HepG2 (cell line): ENCODE measurements around the gene IFNL2. TPM values are rescaled to one million over a fixed set of nuclear protein-coding genes. Genes with fewer than 3 reads are reported as not detected.

Experiments used
- ETV5 ChIP-seq: IDR thresholded peaks from 2 replicates; pipeline ENCODE4 v1.6.1; 2018; ENCODE audit warnings: missing biosample characterization, missing genetic modification reagents, inconsistent platforms, borderline replicate concordance
- HDAC1 ChIP-seq: sonication (generic); formaldehyde crosslinking; IDR thresholded peaks from 2 replicates; pipeline ENCODE4 v1.5.1; 2020; ENCODE audit warnings: mild to moderate bottlenecking, missing genetic modification reagents
- KDM1A ChIP-seq: IDR thresholded peaks from 2 replicates; pipeline ENCODE4 v1.6.1; 2016; ENCODE audit warnings: missing compliant biosample characterization
- MYC ChIP-seq: sonication (generic); formaldehyde crosslinking; IDR thresholded peaks from 2 replicates; pipeline ENCODE4 v1.9.0; 2021; ENCODE audit warnings: missing genetic modification reagents, borderline replicate concordance
- NFIC ChIP-seq: IDR thresholded peaks from 2 replicates; pipeline ENCODE4 v1.6.1; 2012; ENCODE audit warnings: mild to moderate bottlenecking, low read length, inconsistent platforms
- POGK ChIP-seq: sonication (generic); formaldehyde crosslinking; conservative IDR thresholded peaks from 2 replicates; pipeline ENCODE4 v1.8.0; 2022; ENCODE audit warnings: mild to moderate bottlenecking, moderate library complexity, missing genetic modification reagents
- ZBTB4 ChIP-seq: sonication (generic); formaldehyde crosslinking; IDR thresholded peaks from 2 replicates; pipeline ENCODE4 v1.4.0; 2020; ENCODE audit warnings: missing genetic modification reagents, mild to moderate bottlenecking, borderline replicate concordance
- ZBTB8A ChIP-seq: sonication (generic); formaldehyde crosslinking; IDR thresholded peaks from 2 replicates; pipeline ENCODE4 v1.4.0; 2020; ENCODE audit warnings: mild to moderate bottlenecking, low read depth, missing genetic modification reagents, borderline replicate concordance
- ZNF850 ChIP-seq: sonication (generic); formaldehyde crosslinking; conservative IDR thresholded peaks from 2 replicates; pipeline ENCODE4 v1.9.0; 2021; ENCODE audit warnings: mild to moderate bottlenecking, missing genetic modification reagents
- polyA plus RNA-seq, 8 experiments: library from polyadenylated mRNA; depleted of rRNA in 3 of 8; stranded (reverse) in 7 of 8; unstranded in 1 of 8; fragments of >200 nt; fragmentation: Illumina TruSeq in 4 of 8; extraction: Trizol in 4 of 8; gene quantifications; 2 replicates each; pipeline versions ENCODE4 v1.2.1 to v1.2.3, GENCODE V29; 2011 to 2016; ENCODE audit warnings: low read depth in 4 of 8, missing spikeins in 1 of 8, mixed read lengths in 1 of 8; ENCODE audit not compliant: insufficient read depth in 1 of 8
- total RNA-seq, 5 experiments: library from RNA; depleted of rRNA; stranded (reverse); fragments of >200 nt; fragmentation: Illumina TruSeq; extraction: Trizol; gene quantifications; 2 replicates each; pipeline ENCODE4 v1.2.3, GENCODE V29; 2016; ENCODE audit warnings: low read depth in 1 of 5
- TF ChIP-seq, protein P1 (sequence below), 2 experiments: sonication (generic) in 1 of 2; formaldehyde crosslinking in 1 of 2; IDR thresholded peaks; 2 replicates each; pipeline versions ENCODE4 v1.5.1 to v1.6.1; 2011 to 2020; ENCODE audit warnings: borderline replicate concordance in 1 of 2, low read depth in 1 of 2, low read length in 1 of 2, mild to moderate bottlenecking in 1 of 2, missing genetic modification reagents in 1 of 2, moderate library complexity in 1 of 2
- TF ChIP-seq, protein P2 (sequence below): sonication (generic); formaldehyde crosslinking; IDR thresholded peaks from 2 replicates; pipeline ENCODE4 v1.4.0; 2020; ENCODE audit warnings: missing genetic modification reagents
- TF ChIP-seq, protein P3 (sequence below): sonication (generic); formaldehyde crosslinking; IDR thresholded peaks from 2 replicates; pipeline ENCODE4 v1.5.1; 2020; ENCODE audit warnings: mild to moderate bottlenecking, missing genetic modification reagents, moderate library complexity

The IFNL2 gene
- total and polyA plus RNA-seq, 2 of the 13 experiments (the other 11 are each of a cell fraction or from before 2014, with no cell fraction given), result not detected

DNA sequence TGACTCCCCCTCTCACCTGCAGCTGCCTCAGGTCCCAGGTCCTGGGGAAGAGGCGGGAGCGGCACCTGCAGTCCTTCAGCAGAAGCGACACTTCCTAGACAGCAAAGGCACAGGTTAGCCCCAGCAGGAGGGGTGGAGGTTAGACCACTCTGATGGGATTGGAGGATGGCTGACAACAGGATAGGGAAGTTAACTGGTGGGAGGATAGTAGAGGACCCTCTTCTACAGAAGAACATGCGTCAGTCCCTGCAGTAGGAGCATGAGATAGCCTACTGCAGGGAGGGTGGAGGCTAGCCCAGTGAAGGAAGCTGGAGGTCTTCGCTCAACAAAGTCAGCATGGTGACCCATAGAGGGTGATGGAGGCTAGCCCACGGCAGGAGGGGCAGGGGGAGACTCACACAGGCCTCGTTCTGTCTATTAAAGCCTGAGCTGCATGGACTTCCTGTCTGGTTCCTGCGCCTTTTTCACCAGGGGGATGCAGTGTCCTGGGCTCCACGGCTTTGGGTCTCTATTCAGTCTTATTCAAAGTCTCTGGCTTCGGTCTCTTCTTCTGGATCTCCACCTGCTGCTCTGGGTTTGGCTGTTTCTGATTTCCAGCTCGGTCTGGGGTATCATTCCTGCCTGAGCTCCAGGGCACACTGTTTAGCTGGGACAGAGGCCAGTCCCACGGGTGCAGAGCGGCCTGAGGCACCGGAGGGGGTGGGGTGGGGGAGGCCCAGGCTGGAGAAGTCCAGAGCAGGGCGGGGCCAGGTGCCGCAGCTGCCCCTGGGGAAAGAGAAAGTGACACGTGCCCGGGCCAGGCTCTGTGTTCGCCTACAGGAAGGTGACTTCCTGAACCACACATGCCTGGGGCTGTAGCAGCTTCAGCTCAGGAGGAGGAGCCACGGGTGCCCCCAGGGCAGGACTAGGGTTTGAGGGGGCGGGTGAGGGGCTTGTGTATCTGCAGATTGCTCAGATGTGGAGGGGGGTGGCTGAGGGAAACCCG, 30.7 kb upstream of the IFNL2 start (continued):
- TF ChIP-seq, protein P1, sequence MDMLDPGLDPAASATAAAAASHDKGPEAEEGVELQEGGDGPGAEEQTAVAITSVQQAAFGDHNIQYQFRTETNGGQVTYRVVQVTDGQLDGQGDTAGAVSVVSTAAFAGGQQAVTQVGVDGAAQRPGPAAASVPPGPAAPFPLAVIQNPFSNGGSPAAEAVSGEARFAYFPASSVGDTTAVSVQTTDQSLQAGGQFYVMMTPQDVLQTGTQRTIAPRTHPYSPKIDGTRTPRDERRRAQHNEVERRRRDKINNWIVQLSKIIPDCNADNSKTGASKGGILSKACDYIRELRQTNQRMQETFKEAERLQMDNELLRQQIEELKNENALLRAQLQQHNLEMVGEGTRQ (IDR thresholded peaks at IDR 0.05; ENCODE audit: low read depth, low read length), result peak; percentile 35; the same call in 1 of the 2 replicates
- TF ChIP-seq, protein P1 (CRISPR knock-in tag; IDR thresholded peaks at IDR 0.05; ENCODE audit: borderline replicate concordance), result no peak
- TF ChIP-seq POGK (CRISPR knock-in tag) (no peak), MYC (CRISPR knock-in tag) (peak; percentile 21; the same call in 1 of the 2 replicates), HDAC1 (CRISPR knock-in tag) (no peak), ZBTB8A (no peak), ZNF850 (CRISPR knock-in tag) (no peak), ZBTB4 (CRISPR knock-in tag) (no peak), ETV5 (CRISPR knock-in tag) (peak; percentile 33; the same call in 1 of the 2 replicates), KDM1A (CRISPR knock-in tag) (no peak), NFIC (no peak)
- TF ChIP-seq, protein P2, sequence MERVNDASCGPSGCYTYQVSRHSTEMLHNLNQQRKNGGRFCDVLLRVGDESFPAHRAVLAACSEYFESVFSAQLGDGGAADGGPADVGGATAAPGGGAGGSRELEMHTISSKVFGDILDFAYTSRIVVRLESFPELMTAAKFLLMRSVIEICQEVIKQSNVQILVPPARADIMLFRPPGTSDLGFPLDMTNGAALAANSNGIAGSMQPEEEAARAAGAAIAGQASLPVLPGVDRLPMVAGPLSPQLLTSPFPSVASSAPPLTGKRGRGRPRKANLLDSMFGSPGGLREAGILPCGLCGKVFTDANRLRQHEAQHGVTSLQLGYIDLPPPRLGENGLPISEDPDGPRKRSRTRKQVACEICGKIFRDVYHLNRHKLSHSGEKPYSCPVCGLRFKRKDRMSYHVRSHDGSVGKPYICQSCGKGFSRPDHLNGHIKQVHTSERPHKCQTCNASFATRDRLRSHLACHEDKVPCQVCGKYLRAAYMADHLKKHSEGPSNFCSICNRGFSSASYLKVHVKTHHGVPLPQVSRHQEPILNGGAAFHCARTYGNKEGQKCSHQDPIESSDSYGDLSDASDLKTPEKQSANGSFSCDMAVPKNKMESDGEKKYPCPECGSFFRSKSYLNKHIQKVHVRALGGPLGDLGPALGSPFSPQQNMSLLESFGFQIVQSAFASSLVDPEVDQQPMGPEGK (CRISPR knock-in tag), result peak; percentile 68; the same call in 1 of the 2 replicates
- TF ChIP-seq, protein P3, sequence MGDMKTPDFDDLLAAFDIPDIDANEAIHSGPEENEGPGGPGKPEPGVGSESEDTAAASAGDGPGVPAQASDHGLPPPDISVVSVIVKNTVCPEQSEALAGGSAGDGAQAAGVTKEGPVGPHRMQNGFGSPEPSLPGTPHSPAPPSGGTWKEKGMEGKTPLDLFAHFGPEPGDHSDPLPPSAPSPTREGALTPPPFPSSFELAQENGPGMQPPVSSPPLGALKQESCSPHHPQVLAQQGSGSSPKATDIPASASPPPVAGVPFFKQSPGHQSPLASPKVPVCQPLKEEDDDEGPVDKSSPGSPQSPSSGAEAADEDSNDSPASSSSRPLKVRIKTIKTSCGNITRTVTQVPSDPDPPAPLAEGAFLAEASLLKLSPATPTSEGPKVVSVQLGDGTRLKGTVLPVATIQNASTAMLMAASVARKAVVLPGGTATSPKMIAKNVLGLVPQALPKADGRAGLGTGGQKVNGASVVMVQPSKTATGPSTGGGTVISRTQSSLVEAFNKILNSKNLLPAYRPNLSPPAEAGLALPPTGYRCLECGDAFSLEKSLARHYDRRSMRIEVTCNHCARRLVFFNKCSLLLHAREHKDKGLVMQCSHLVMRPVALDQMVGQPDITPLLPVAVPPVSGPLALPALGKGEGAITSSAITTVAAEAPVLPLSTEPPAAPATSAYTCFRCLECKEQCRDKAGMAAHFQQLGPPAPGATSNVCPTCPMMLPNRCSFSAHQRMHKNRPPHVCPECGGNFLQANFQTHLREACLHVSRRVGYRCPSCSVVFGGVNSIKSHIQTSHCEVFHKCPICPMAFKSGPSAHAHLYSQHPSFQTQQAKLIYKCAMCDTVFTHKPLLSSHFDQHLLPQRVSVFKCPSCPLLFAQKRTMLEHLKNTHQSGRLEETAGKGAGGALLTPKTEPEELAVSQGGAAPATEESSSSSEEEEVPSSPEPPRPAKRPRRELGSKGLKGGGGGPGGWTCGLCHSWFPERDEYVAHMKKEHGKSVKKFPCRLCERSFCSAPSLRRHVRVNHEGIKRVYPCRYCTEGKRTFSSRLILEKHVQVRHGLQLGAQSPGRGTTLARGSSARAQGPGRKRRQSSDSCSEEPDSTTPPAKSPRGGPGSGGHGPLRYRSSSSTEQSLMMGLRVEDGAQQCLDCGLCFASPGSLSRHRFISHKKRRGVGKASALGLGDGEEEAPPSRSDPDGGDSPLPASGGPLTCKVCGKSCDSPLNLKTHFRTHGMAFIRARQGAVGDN, result peak; percentile 60
